ENCODE measurements around the gene CYSTM1. TPM values are rescaled to one million over a fixed set of nuclear protein-coding genes. Genes with fewer than 3 reads are reported as not detected.

Gene CYSTM1
- polyA plus RNA-seq, 1 experiment = 33.1 TPM

GRCh38 chr5:140135127-140135526 is 39.9 kb upstream of the CYSTM1 start:
- Histone ChIP-seq H3K36me3 (ENCODE audit: control insufficient read depth, insufficient read depth, low read length) (no peaks in the 10 kb centered on the region), H3K27me3 (ENCODE audit: control insufficient read depth, insufficient read depth, low read length) (no peaks in the 10 kb centered on the region), H3K4me3 (ENCODE audit: low read depth, low read length) (no peak overlapping the region)
- no peak for DNase-seq (ENCODE audit: low read depth)
- ChIA-PET CTCF (interaction anchor here (0.6 to 6.7 kb wide), 3 partner anchors 10 to 21 kb away, joined by 3 to 53 read pairs (median 3); no protein-coding TSS in a partner anchor), POLR2A (interaction anchor here (0.6 kb wide), 1 partner anchor 19 kb away, joined by 3 read pairs; no protein-coding TSS in a partner anchor)
- TF ChIP-seq CTCF (IDR thresholded peaks at IDR 0.05; ENCODE audit: insufficient read depth, low read depth, low read length) = no peak

GRCh38 chr5:140136624-140137023 is 38.4 kb upstream of the CYSTM1 start:
- TF ChIP-seq CTCF (IDR thresholded peaks at IDR 0.05; ENCODE audit: insufficient read depth, low read depth, low read length) = no peak
- H3K4me3 ChIP-seq (ENCODE audit: low read depth, low read length) = no peak overlapping the region
- H3K36me3 ChIP-seq (ENCODE audit: control insufficient read depth, insufficient read depth, low read length) = no peaks in the 10 kb centered on the region
- no peaks in the 10 kb centered on the region for H3K27me3 ChIP-seq (ENCODE audit: control insufficient read depth, insufficient read depth, low read length)
- no peak for DNase-seq (ENCODE audit: low read depth)
- ChIA-PET CTCF (interaction anchor here (0.6 to 6.7 kb wide), 2 partner anchors 8 to 61 kb away, joined by 3 to 53 read pairs; no protein-coding TSS in a partner anchor), POLR2A (no interaction called here)

- H3K36me3 ChIP-seq (ENCODE audit: control insufficient read depth, insufficient read depth, low read length) = no peaks in the 10 kb centered on the region; the same call in 1 of the 2 replicates
- no peaks in the 10 kb centered on the region for H3K27me3 ChIP-seq (ENCODE audit: control insufficient read depth, insufficient read depth, low read length)
- ChIA-PET CTCF (interaction anchor here (0.6 to 9.1 kb wide), 2 partner anchors 23 to 372 kb away, joined by 3 to 118 read pairs; partner anchors contain the start of gene PURA), POLR2A (no interaction called here)
- DNase-seq (ENCODE audit: low read depth) = no peak
- no peak for TF ChIP-seq CTCF (IDR thresholded peaks at IDR 0.05; ENCODE audit: insufficient read depth, low read depth, low read length)
- no peak overlapping the region for H3K4me3 ChIP-seq (ENCODE audit: low read depth, low read length)
These were observed 34.6 kb upstream of the CYSTM1 start for GRCh38 chr5:140140435-140140834.

- DNase-seq (ENCODE audit: low read depth) = peak; percentile 29
- POLR2A ChIA-PET = no interaction called here
- CTCF ChIA-PET = interaction anchor here (0.6 to 9.1 kb wide), 5 partner anchors 9 to 371 kb away, joined by 3 to 118 read pairs (median 8); partner anchors contain the start of gene PURA
- no peak for TF ChIP-seq CTCF (IDR thresholded peaks at IDR 0.05; ENCODE audit: insufficient read depth, low read depth, low read length)
- H3K27me3 ChIP-seq (ENCODE audit: control insufficient read depth, insufficient read depth, low read length) = no peaks in the 10 kb centered on the region
- no peaks in the 10 kb centered on the region; the same call in 1 of the 2 replicates for H3K36me3 ChIP-seq (ENCODE audit: control insufficient read depth, insufficient read depth, low read length)
- H3K4me3 ChIP-seq (ENCODE audit: low read depth, low read length) = no peak overlapping the region
These were observed 33.7 kb upstream of the CYSTM1 start for GRCh38 chr5:140141241-140141640.

- Histone ChIP-seq H3K36me3 (ENCODE audit: control insufficient read depth, insufficient read depth, low read length) (no peaks in the 10 kb centered on the region; the same call in 1 of the 2 replicates), H3K4me3 (ENCODE audit: low read depth, low read length) (no peak overlapping the region), H3K27me3 (ENCODE audit: control insufficient read depth, insufficient read depth, low read length) (no peaks in the 10 kb centered on the region)
- TF ChIP-seq CTCF (IDR thresholded peaks at IDR 0.05; ENCODE audit: insufficient read depth, low read depth, low read length) = no peak
- CTCF ChIA-PET = interaction anchor here (1.3 to 9.1 kb wide), 7 partner anchors 8 to 68 kb away, joined by 3 to 118 read pairs (median 52); partner anchors contain the start of gene PURA
- POLR2A ChIA-PET = no interaction called here
- no peak for DNase-seq (ENCODE audit: low read depth)
These were observed 32.7 kb upstream of the CYSTM1 start for GRCh38 chr5:140142246-140142645.
